ENCODE measurements around the gene GPM6B.

The GPM6B gene

DNA sequence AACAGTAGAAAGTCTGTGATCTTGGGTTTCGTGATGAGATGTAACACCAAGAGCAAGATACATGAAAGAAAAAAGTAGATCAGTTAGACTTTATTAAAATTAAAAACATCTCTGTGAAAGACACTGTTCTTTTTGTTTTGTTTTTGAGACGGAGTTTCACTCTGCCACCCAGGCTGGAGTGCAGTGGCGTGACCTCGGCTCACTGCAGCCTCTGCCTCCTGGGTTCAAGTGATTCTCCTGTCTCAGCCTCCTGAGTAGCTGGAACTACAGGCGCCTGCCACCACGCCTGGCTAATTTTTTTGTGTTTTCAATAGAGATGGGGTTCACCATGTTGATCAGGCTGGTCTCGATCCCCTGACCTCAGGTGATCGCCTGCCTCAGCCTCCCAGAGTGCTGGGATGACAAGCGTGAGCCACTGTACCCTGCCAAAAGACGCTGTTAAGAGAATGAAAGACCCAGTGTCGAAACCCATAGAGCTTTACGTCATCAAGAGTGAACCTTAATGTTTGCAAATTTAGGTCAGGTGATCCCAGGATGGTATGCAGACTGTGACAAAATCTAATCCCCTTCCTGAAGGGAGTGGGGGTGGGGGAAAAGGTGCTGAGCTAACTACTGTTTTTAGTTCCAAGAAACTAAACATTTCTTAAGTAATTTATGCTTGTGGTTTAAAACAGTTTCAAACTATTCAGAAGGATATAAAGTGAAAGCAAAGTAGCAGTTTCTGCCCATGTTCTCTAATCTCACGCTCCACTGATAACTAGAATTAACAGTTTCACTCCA is 74.3 kb downstream of the GPM6B start:
- no peaks in the 10 kb centered on the region for H4K20me1 ChIP-seq (ENCODE audit: low read depth, low read length)
- H3K9me3 ChIP-seq (ENCODE audit: insufficient read depth, low read length) = no peaks in the 10 kb centered on the region
- H3K4me3 ChIP-seq (ENCODE audit: insufficient read depth, low read length, poor library complexity, severe bottlenecking) = no peak overlapping the region
- H3F3A ChIP-seq (ENCODE audit: insufficient read depth) = no peaks in the 10 kb centered on the region
- no peak overlapping the region for H3K9ac ChIP-seq (ENCODE audit: low read length)
- H3K9me2 ChIP-seq (replicated peaks; ENCODE audit: insufficient read depth, low read length) = no peaks in the 10 kb centered on the region
- peaks cover 8% of the 10 kb centered on the region; the same call in 1 of the 2 replicates for H3K36me3 ChIP-seq (ENCODE audit: low read length)
- peak overlapping the region; percentile 3 for H3K4me2 ChIP-seq (ENCODE audit: low read depth, low read length, poor library complexity, severe bottlenecking)
- H3K27ac ChIP-seq (ENCODE audit: low read depth, low read length) = no peak overlapping the region
- no peaks in the 10 kb centered on the region for H3K79me2 ChIP-seq (ENCODE audit: insufficient read depth, low read length)
- H3K27me3 ChIP-seq (ENCODE audit: low read length) = no peaks in the 10 kb centered on the region
- H2AFZ ChIP-seq (ENCODE audit: low read depth, low read length, severe bottlenecking) = no peak overlapping the region
- TF ChIP-seq, protein P1, sequence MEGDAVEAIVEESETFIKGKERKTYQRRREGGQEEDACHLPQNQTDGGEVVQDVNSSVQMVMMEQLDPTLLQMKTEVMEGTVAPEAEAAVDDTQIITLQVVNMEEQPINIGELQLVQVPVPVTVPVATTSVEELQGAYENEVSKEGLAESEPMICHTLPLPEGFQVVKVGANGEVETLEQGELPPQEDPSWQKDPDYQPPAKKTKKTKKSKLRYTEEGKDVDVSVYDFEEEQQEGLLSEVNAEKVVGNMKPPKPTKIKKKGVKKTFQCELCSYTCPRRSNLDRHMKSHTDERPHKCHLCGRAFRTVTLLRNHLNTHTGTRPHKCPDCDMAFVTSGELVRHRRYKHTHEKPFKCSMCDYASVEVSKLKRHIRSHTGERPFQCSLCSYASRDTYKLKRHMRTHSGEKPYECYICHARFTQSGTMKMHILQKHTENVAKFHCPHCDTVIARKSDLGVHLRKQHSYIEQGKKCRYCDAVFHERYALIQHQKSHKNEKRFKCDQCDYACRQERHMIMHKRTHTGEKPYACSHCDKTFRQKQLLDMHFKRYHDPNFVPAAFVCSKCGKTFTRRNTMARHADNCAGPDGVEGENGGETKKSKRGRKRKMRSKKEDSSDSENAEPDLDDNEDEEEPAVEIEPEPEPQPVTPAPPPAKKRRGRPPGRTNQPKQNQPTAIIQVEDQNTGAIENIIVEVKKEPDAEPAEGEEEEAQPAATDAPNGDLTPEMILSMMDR (IDR thresholded peaks at IDR 0.05; ENCODE audit: insufficient read depth, low read length, poor library complexity, severe bottlenecking) = no peak
- TF ChIP-seq EZH2phosphoT487 (conservative IDR thresholded peaks at IDR 0.05; ENCODE audit: low read length) = no peak

DNA sequence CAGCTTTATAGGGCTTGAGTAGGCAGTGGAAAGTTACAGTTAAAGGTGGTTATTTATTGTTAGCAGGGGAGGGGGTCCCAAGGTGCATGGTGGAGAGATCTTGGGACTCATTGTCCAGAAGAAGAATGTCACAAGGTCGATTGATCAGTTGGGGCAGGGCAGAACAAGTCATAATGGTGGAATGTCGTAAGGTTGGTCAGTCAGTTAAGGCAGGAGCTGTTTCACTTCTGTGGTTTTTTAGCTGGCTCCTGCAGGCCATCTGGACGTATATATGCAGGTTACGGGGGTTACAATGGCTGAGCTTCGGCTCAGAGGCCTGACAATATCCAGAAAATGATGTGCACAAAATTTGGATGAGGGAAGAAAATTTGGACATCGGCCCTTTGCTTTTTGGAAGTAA is 75.2 kb downstream of the GPM6B start:
- no peak overlapping the region for H3K4me3 ChIP-seq (ENCODE audit: insufficient read depth, low read length, poor library complexity, severe bottlenecking)
- H3K27ac ChIP-seq (ENCODE audit: low read depth, low read length) = no peak overlapping the region
- H3K9ac ChIP-seq (ENCODE audit: low read length) = no peak overlapping the region
- H4K20me1 ChIP-seq (ENCODE audit: low read depth, low read length) = no peaks in the 10 kb centered on the region
- H2AFZ ChIP-seq (ENCODE audit: low read depth, low read length, severe bottlenecking) = no peak overlapping the region
- H3K36me3 ChIP-seq (ENCODE audit: low read length) = peaks cover 11% of the 10 kb centered on the region; the same call in 1 of the 2 replicates
- H3K9me3 ChIP-seq (ENCODE audit: insufficient read depth, low read length) = no peaks in the 10 kb centered on the region
- H3K27me3 ChIP-seq (ENCODE audit: low read length) = no peaks in the 10 kb centered on the region
- H3K4me2 ChIP-seq (ENCODE audit: low read depth, low read length, poor library complexity, severe bottlenecking) = no peak overlapping the region
- peaks cover 7% of the 10 kb centered on the region; the same call in 1 of the 2 replicates for H3K79me2 ChIP-seq (ENCODE audit: insufficient read depth, low read length)
- TF ChIP-seq EZH2phosphoT487 (conservative IDR thresholded peaks at IDR 0.05; ENCODE audit: low read length) = no peak
- TF ChIP-seq, protein P1 (IDR thresholded peaks at IDR 0.05; ENCODE audit: insufficient read depth, low read length, poor library complexity, severe bottlenecking) = no peak
- H3F3A ChIP-seq (ENCODE audit: insufficient read depth) = no peaks in the 10 kb centered on the region
- no peaks in the 10 kb centered on the region for H3K9me2 ChIP-seq (replicated peaks; ENCODE audit: insufficient read depth, low read length)

GRCh38 chrX:13734278-13735172 is 82.4 kb downstream of the GPM6B start, which contains the start of the genes OFD1 and TRAPPC2:
Gene OFD1, plus strand, starts transcription at chrX:13734748. Its CDS starts 324 bp downstream, at chrX:13735072.
Gene TRAPPC2, minus strand, starts transcription at chrX:13734620. Its CDS starts 14,657 bp downstream, at chrX:13719963.
- H2AFZ ChIP-seq (ENCODE audit: low read depth, low read length, severe bottlenecking) = peak within 1 kb of the TSS; percentile 62
- peaks cover 58% of the 10 kb centered on the region for H3K79me2 ChIP-seq (ENCODE audit: insufficient read depth, low read length)
- H3K4me3 ChIP-seq (ENCODE audit: insufficient read depth, low read length, poor library complexity, severe bottlenecking) = peak within 1 kb of the TSS; percentile 78
- no peaks in the 10 kb centered on the region for H3K9me2 ChIP-seq (replicated peaks; ENCODE audit: insufficient read depth, low read length)
- peaks cover 21% of the 10 kb centered on the region; the same call in 1 of the 2 replicates for H3F3A ChIP-seq (ENCODE audit: insufficient read depth)
- H4K20me1 ChIP-seq (ENCODE audit: low read depth, low read length) = no peaks in the 10 kb centered on the region
- peak within 1 kb of the TSS; percentile 80 for H3K9ac ChIP-seq (ENCODE audit: low read length)
- H3K4me2 ChIP-seq (ENCODE audit: low read depth, low read length, poor library complexity, severe bottlenecking) = peak within 1 kb of the TSS; percentile 98
- H3K36me3 ChIP-seq (ENCODE audit: low read length) = peaks cover 10% of the 10 kb centered on the region; the same call in 1 of the 2 replicates
- H3K9me3 ChIP-seq (ENCODE audit: insufficient read depth, low read length) = no peaks in the 10 kb centered on the region
- TF ChIP-seq, protein P1 (IDR thresholded peaks at IDR 0.05; ENCODE audit: insufficient read depth, low read length, poor library complexity, severe bottlenecking) = no peak
- no peak for TF ChIP-seq EZH2phosphoT487 (conservative IDR thresholded peaks at IDR 0.05; ENCODE audit: low read length)
- H3K27ac ChIP-seq (ENCODE audit: low read depth, low read length) = peak within 1 kb of the TSS; percentile 95
- no peaks in the 10 kb centered on the region for H3K27me3 ChIP-seq (ENCODE audit: low read length)
